Right kidney (tissue), 1 donor: ENCODE measurements around the gene MVB12B.
A peak's percentile ranks its signal among the peaks of the same experiment; 100 is the strongest.

Source experiments
- DNase-seq: peaks from one replicate; pipeline ENCODE4 v3.0.0-alpha.2; 2016

MVB12B gene

GRCh38 chr9:126301985-126302603 lies 24.5 kb upstream of the MVB12B start:
- DNase-seq: no peak

- no peak for DNase-seq
Measured at GRCh38 chr9:126302730-126303129, 23.9 kb upstream of the MVB12B start.

- DNase-seq: no peak
Measured at GRCh38 chr9:126303488-126303887, 23.1 kb upstream of the MVB12B start.

- DNase-seq: no peak
Measured at GRCh38 chr9:126304207-126304970, 22.2 kb upstream of the MVB12B start.

- no peak for DNase-seq
Measured at GRCh38 chr9:126304971-126305320, 21.7 kb upstream of the MVB12B start.

- DNase-seq: no peak
Measured at GRCh38 chr9:126306071-126306647, 20.5 kb upstream of the MVB12B start.

- no peak for DNase-seq
Measured at GRCh38 chr9:126307322-126308061, 19.1 kb upstream of the MVB12B start.

GRCh38 chr9:126309427-126310189 lies 17.0 kb upstream of the MVB12B start:
- DNase-seq: no peak

- no peak for DNase-seq
Measured at GRCh38 chr9:126312584-126313551, 13.8 kb upstream of the MVB12B start.

- DNase-seq: no peak
Measured at GRCh38 chr9:126316085-126316655, 10.5 kb upstream of the MVB12B start.

- DNase-seq: no peak
Measured at GRCh38 chr9:126317513-126317912, 9.1 kb upstream of the MVB12B start.

- DNase-seq: no peak
Measured at GRCh38 chr9:126318858-126319257, 7.8 kb upstream of the MVB12B start.

- no peak for DNase-seq
Measured at GRCh38 chr9:126319671-126320070, 7.0 kb upstream of the MVB12B start.

GRCh38 chr9:126320158-126320922 lies 6.3 kb upstream of the MVB12B start:
- no peak for DNase-seq

- no peak for DNase-seq
Measured at GRCh38 chr9:126321742-126322141, 4.9 kb upstream of the MVB12B start.

GRCh38 chr9:126325821-126326220 lies 808 bp upstream of the MVB12B start:
- DNase-seq: no peak

GRCh38 chr9:126327006-126327713 lies 531 bp downstream of the MVB12B start:
- peak; percentile 70 for DNase-seq

GRCh38 chr9:126327714-126328185 lies 1.1 kb downstream of the MVB12B start:
- no peak for DNase-seq

GRCh38 chr9:126328407-126328806 lies 1.8 kb downstream of the MVB12B start:
- no peak for DNase-seq
